ENCODE data around the gene VASP. TPM values are rescaled to one million over a fixed set of nuclear protein-coding genes. Genes with fewer than 3 reads are reported as not detected.

VASP gene
- total RNA-seq, 4 donors from 2014 or later, result 39.2 to 82.9 (median 52.7) TPM

- Histone ChIP-seq H3K27me3 (no peaks in the 10 kb centered on the region), H3K36me3 (no peaks in the 10 kb centered on the region), H3K4me3 (peak overlapping the region; percentile 45 to 71 (median 54)), H3K9me3 (no peaks in the 10 kb centered on the region), H3K4me1 (peaks cover 5 to 20% (median 6%) of the 10 kb centered on the region in 3 donors), H3K27ac (peak overlapping the region; percentile 92 to 96 (median 94))
- DNase-seq, result no peak
- TF ChIP-seq, protein P1, sequence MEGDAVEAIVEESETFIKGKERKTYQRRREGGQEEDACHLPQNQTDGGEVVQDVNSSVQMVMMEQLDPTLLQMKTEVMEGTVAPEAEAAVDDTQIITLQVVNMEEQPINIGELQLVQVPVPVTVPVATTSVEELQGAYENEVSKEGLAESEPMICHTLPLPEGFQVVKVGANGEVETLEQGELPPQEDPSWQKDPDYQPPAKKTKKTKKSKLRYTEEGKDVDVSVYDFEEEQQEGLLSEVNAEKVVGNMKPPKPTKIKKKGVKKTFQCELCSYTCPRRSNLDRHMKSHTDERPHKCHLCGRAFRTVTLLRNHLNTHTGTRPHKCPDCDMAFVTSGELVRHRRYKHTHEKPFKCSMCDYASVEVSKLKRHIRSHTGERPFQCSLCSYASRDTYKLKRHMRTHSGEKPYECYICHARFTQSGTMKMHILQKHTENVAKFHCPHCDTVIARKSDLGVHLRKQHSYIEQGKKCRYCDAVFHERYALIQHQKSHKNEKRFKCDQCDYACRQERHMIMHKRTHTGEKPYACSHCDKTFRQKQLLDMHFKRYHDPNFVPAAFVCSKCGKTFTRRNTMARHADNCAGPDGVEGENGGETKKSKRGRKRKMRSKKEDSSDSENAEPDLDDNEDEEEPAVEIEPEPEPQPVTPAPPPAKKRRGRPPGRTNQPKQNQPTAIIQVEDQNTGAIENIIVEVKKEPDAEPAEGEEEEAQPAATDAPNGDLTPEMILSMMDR (IDR thresholded peaks at IDR 0.05), result no peak
- TF ChIP-seq POLR2A (IDR thresholded peaks at IDR 0.05), result no peak
- 4 to 5% methylated on average over 12 of the region's 12 CpGs for WGBS, 2 donors
- intact Hi-C loops (cut with DNase I), result loop anchor here (2.0 kb wide), 1 partner anchor 39 kb away; no protein-coding TSS in a partner anchor
Observed at GRCh38 chr19:45477713-45478453, 29.4 kb upstream of the VASP start.

DNA sequence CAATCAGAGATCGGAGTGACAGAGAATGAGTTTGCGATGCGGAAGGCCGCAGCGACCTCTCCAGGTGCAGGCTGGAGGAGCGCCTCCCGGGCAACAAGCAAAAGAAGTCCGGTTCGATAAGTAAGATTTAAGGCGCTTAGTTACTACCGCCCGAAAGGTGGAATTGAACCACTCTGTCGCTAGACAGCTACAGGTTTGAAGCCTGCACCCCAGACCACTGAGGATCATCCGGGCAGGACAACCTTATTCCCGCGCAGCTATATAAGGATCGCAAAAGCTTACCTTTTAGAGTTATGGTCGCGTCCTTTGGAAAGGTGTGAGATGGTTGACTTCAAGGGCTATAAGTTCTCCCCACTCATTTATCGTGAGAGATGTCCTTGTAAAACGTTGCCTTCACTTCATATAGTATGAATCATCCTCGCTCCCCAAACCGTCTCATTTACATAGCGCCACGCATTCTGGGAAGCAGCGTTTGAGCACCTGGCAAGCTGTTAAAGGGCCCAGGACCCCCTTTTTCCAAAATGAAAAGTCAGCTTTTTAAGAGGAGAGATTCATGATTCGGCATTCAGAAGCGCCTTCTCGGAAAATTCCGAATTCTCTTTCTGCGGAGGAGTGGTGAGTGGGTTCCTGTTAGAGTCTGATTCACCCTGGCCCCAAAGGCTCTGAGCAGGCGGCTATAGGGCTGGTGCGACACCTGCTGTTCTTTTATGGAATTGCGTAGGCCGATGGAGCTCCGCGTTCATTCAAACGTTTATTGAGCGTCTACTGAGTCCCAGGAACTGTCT is 28.6 kb upstream of the VASP start:
- Histone ChIP-seq H3K27me3 (no peaks in the 10 kb centered on the region), H3K9me3 (no peaks in the 10 kb centered on the region), H3K36me3 (no peaks in the 10 kb centered on the region), H3K27ac (peak overlapping the region; percentile 92 to 96 (median 94)), H3K4me1 (peaks cover 5 to 20% (median 6%) of the 10 kb centered on the region in 3 donors), H3K4me3 (peak overlapping the region; percentile 45 to 71 (median 54))
- WGBS, 2 donors, result 1% methylated on average over 37 to 38 of the region's 39 CpGs
- peak; percentile 44 for DNase-seq
- intact Hi-C loops (cut with DNase I), result loop anchor here (2.0 kb wide), 1 partner anchor 40 kb away; no protein-coding TSS in a partner anchor
- TF ChIP-seq, protein P1 (IDR thresholded peaks at IDR 0.05), result peak; percentile 91 to 99 (median 99)
- TF ChIP-seq POLR2A (IDR thresholded peaks at IDR 0.05), result peak in 2 of 4 donors; percentile 48 to 61

DNA sequence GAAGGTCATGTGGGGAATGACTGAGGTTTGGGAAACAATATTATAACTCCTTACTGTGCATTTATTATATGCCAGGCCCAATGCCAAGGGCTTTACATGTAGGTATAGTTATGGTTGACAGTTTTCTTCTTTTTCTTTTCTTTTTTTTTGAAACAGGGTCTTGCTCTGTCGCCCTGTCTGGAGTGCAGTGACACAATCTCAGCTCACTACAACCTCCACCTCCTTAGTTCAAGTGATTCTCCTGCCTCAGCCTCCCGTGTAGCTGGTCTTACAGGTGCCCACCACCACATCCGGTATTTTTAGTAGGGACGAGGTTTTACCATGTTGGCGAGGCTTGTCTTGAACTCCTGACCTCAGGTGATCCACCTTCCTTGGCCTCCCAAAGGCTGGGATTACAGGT is 24.2 kb upstream of the VASP start:
- H3K9me3 ChIP-seq, result no peaks in the 10 kb centered on the region
- no peak for DNase-seq
- H3K27ac ChIP-seq, result no peak overlapping the region
- intact Hi-C loops (cut with DNase I), result no loop called here
- H3K4me1 ChIP-seq, result peaks cover 1 to 28% (median 7%) of the 10 kb centered on the region in 3 donors
- TF ChIP-seq POLR2A (IDR thresholded peaks at IDR 0.05), result no peak
- TF ChIP-seq, protein P1 (IDR thresholded peaks at IDR 0.05), result no peak
- H3K36me3 ChIP-seq, result no peaks in the 10 kb centered on the region
- no peaks in the 10 kb centered on the region for H3K27me3 ChIP-seq
- 76 to 77% methylated on average over 5 of the region's 5 CpGs for WGBS, 2 donors
- H3K4me3 ChIP-seq, result no peak overlapping the region

- H3K27me3 ChIP-seq, result no peaks in the 10 kb centered on the region
- no peak for DNase-seq
- H3K4me1 ChIP-seq, result peaks cover 0 to 20% (median 5%) of the 10 kb centered on the region in 3 donors
- no peaks in the 10 kb centered on the region for H3K9me3 ChIP-seq
- no peak overlapping the region for H3K4me3 ChIP-seq
- intact Hi-C loops (cut with DNase I), result no loop called here
- TF ChIP-seq, protein P1 (IDR thresholded peaks at IDR 0.05), result no peak
- TF ChIP-seq POLR2A (IDR thresholded peaks at IDR 0.05), result no peak
- no peaks in the 10 kb centered on the region for H3K36me3 ChIP-seq
- H3K27ac ChIP-seq, result no peak overlapping the region
- WGBS, 2 donors, result 64 to 79% methylated on average over 11 to 13 of the region's 13 CpGs
Observed at GRCh38 chr19:45484273-45484945, 22.9 kb upstream of the VASP start.

Data from esophagus squamous epithelium (tissue), 5 donors.